A172 (cell line): ENCODE measurements around the gene KCND2. TPM values are rescaled to one million over a fixed set of nuclear protein-coding genes. Genes with fewer than 3 reads are reported as not detected.
"Not testable (repeated sequence)": the region's sequence is repeated elsewhere in the genome, so short reads cannot be mapped to it uniquely, and the experiment has no call there.

Source experiments
- DNase-seq: peaks from one replicate; pipeline ENCODE4 v3.0.0-alpha.2; 2015; ENCODE audit warnings: low spot score
- total RNA-seq: library from RNA; depleted of rRNA; stranded (reverse); fragments of >200 nt; shearing (Covaris generic); gene quantifications from 2 replicates; pipeline ENCODE4 v1.2.3, GENCODE V29; 2014; rRNA removed

KCND2 gene
- total RNA-seq = 0.02 and 0.53 TPM in 2 replicates

GRCh38 chr7:120272701-120273475, at the start of gene KCND2:
Gene KCND2, plus strand, starts transcription at chr7:120273175.
- DNase-seq = no peak

GRCh38 chr7:120226188-120226587, 46.8 kb upstream of the KCND2 start:
- no peak for DNase-seq

GRCh38 chr7:120227255-120227654, 45.7 kb upstream of the KCND2 start:
- no peak for DNase-seq

GRCh38 chr7:120229084-120229483, 43.9 kb upstream of the KCND2 start:
- no peak for DNase-seq

GRCh38 chr7:120233338-120233737, 39.6 kb upstream of the KCND2 start:
- DNase-seq = no peak

- DNase-seq = not testable (repeated sequence)
Observed at GRCh38 chr7:120240350-120240749, 32.6 kb upstream of the KCND2 start.

- DNase-seq = no peak
Observed at GRCh38 chr7:120241973-120242372, 31.0 kb upstream of the KCND2 start.

GRCh38 chr7:120254845-120255244, 18.1 kb upstream of the KCND2 start:
- no peak for DNase-seq

GRCh38 chr7:120256344-120257070, 16.5 kb upstream of the KCND2 start:
- no peak for DNase-seq

- peak; percentile 30 for DNase-seq
Observed at GRCh38 chr7:120259386-120259785, 13.6 kb upstream of the KCND2 start.

- no peak for DNase-seq
Observed at GRCh38 chr7:120260111-120260510, 12.9 kb upstream of the KCND2 start.

GRCh38 chr7:120272261-120272660, 714 bp upstream of the KCND2 start:
- DNase-seq = peak; percentile 55

- DNase-seq = no peak
Observed at GRCh38 chr7:120273476-120273975, 551 bp downstream of the KCND2 start.

GRCh38 chr7:120274482-120274881, 1.5 kb downstream of the KCND2 start:
- DNase-seq = no peak

- DNase-seq = no peak
Observed at GRCh38 chr7:120274899-120275298, 1.9 kb downstream of the KCND2 start.

GRCh38 chr7:120276720-120277119, 3.7 kb downstream of the KCND2 start:
- no peak for DNase-seq

GRCh38 chr7:120278773-120279172, 5.8 kb downstream of the KCND2 start:
- DNase-seq = no peak

GRCh38 chr7:120280743-120281142, 7.8 kb downstream of the KCND2 start:
- DNase-seq = no peak

- no peak for DNase-seq
Observed at GRCh38 chr7:120293027-120293426, 20.1 kb downstream of the KCND2 start.

GRCh38 chr7:120302190-120302589, 29.2 kb downstream of the KCND2 start:
- DNase-seq = no peak

GRCh38 chr7:120303105-120303504, 30.1 kb downstream of the KCND2 start:
- DNase-seq = no peak

GRCh38 chr7:120304674-120305073, 31.7 kb downstream of the KCND2 start:
- no peak for DNase-seq

- no peak for DNase-seq
Observed at GRCh38 chr7:120307991-120308545, 35.1 kb downstream of the KCND2 start.
